ENCODE measurements around the gene ODF2L. TPM values are rescaled to one million over a fixed set of nuclear protein-coding genes. Genes with fewer than 3 reads are reported as not detected.
"Not testable (repeated sequence)": the region's sequence is repeated elsewhere in the genome, so short reads cannot be mapped to it uniquely, and the experiment has no call there.

Gene ODF2L
- total RNA-seq, 1 donor from 2014 or later: 28.2 TPM

GRCh38 chr1:86362807-86363206 is 33.3 kb downstream of the ODF2L start:
- no peak for TF ChIP-seq CTCF (IDR thresholded peaks at IDR 0.05)
- H3K27ac Mint-ChIP-seq (ENCODE audit: unreplicated experiment): no peak overlapping the region
- no peaks in the 10 kb centered on the region for H3K27me3 Mint-ChIP-seq (ENCODE audit: low read depth)
- H3K4me1 Mint-ChIP-seq (ENCODE audit: low read depth): no peaks in the 10 kb centered on the region
- H3K36me3 Mint-ChIP-seq (ENCODE audit: low read depth): peaks cover 12% of the 10 kb centered on the region
- no peak for DNase-seq (ENCODE audit: low spot score)
- H3K4me3 Mint-ChIP-seq (ENCODE audit: unreplicated experiment): no peak overlapping the region
- H3K9me3 Mint-ChIP-seq (ENCODE audit: low read depth): no peaks in the 10 kb centered on the region

- peaks cover 17% of the 10 kb centered on the region for H3K36me3 Mint-ChIP-seq (ENCODE audit: low read depth)
- no peak for DNase-seq (ENCODE audit: low spot score)
- H3K27ac Mint-ChIP-seq (ENCODE audit: unreplicated experiment): no peak overlapping the region
- TF ChIP-seq CTCF (IDR thresholded peaks at IDR 0.05): no peak
- H3K27me3 Mint-ChIP-seq (ENCODE audit: low read depth): no peaks in the 10 kb centered on the region
- H3K4me1 Mint-ChIP-seq (ENCODE audit: low read depth): no peaks in the 10 kb centered on the region
- H3K4me3 Mint-ChIP-seq (ENCODE audit: unreplicated experiment): no peak overlapping the region
- no peaks in the 10 kb centered on the region for H3K9me3 Mint-ChIP-seq (ENCODE audit: low read depth)
Measured at GRCh38 chr1:86357796-86358195, 38.3 kb downstream of the ODF2L start.

DNA sequence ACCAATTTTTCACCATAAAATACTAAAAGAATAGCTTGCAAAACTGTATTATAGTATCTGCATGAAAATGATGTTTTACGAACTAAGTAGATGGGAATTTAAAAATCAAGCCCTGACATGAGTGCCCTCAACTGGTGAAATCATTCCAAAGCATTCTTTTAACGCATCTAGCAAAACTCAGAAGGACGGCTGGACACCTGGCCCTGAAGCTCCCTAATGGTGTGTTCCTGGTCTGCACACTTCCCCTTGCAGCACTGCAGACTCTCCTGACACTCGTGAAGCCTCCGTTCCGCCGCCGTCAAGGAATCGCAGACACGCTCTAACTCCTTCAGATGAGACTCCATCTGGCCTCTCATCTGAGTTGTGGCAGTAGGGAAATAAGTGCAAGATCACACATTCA is 39.9 kb downstream of the ODF2L start:
- no peak for DNase-seq (ENCODE audit: low spot score)
- no peak overlapping the region for H3K4me3 Mint-ChIP-seq (ENCODE audit: unreplicated experiment)
- no peaks in the 10 kb centered on the region for H3K4me1 Mint-ChIP-seq (ENCODE audit: low read depth)
- peak; percentile 70 for TF ChIP-seq CTCF (IDR thresholded peaks at IDR 0.05)
- no peak overlapping the region for H3K27ac Mint-ChIP-seq (ENCODE audit: unreplicated experiment)
- H3K9me3 Mint-ChIP-seq (ENCODE audit: low read depth): peaks cover 4% of the 10 kb centered on the region
- no peaks in the 10 kb centered on the region for H3K27me3 Mint-ChIP-seq (ENCODE audit: low read depth)
- H3K36me3 Mint-ChIP-seq (ENCODE audit: low read depth): peaks cover 21% of the 10 kb centered on the region

DNA sequence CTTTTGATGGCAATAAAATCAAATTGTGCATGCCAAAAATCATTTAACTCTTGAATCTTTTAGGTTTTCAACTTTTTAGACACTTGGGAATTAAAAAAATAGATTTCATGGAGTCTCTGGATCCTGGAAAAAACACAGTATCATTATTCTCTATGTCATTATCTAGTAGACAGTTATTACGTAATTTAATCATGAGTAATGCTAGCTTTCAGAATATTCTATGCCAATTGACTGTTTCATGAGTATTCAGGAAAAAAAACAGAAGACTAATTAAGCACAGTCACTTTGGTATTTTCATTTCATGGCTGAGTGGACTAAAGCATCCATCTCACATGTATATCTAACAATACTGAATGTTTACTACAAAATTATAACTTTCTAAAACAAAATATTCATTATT is 44.0 kb downstream of the ODF2L start:
- no peak for DNase-seq (ENCODE audit: low spot score)
- Mint-ChIP-seq H3K27ac (ENCODE audit: unreplicated experiment) (no peak overlapping the region), H3K9me3 (ENCODE audit: low read depth) (peaks cover 5% of the 10 kb centered on the region), H3K4me1 (ENCODE audit: low read depth) (no peaks in the 10 kb centered on the region), H3K36me3 (ENCODE audit: low read depth) (peaks cover 28% of the 10 kb centered on the region), H3K4me3 (ENCODE audit: unreplicated experiment) (no peak overlapping the region), H3K27me3 (ENCODE audit: low read depth) (no peaks in the 10 kb centered on the region)
- TF ChIP-seq CTCF (IDR thresholded peaks at IDR 0.05): no peak

DNA sequence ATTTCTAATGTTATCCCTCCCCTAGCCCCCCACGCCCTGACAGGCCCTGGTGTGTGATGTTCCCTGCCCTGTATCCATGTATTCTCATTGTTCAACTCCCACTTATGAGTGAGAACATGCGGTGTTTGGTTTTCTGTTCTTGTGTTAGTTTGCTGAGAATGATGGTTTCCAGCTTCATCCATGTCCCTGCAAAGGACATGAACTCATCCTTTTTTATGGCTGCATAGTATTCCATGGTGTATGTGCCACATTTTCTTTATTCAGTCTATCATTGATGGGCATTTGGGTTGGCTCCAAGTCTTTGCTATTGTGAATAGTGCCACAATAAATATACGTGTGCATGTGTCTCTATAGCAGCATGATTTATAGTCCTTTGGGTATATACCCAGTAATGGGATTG is 45.9 kb downstream of the ODF2L start:
- peaks cover 28% of the 10 kb centered on the region for H3K36me3 Mint-ChIP-seq (ENCODE audit: low read depth)
- not testable (repeated sequence) for H3K27ac Mint-ChIP-seq (ENCODE audit: unreplicated experiment); H3K9me3 Mint-ChIP-seq (ENCODE audit: low read depth); DNase-seq (ENCODE audit: low spot score); H3K4me3 Mint-ChIP-seq (ENCODE audit: unreplicated experiment); H3K4me1 Mint-ChIP-seq (ENCODE audit: low read depth); H3K27me3 Mint-ChIP-seq (ENCODE audit: low read depth)

DNA sequence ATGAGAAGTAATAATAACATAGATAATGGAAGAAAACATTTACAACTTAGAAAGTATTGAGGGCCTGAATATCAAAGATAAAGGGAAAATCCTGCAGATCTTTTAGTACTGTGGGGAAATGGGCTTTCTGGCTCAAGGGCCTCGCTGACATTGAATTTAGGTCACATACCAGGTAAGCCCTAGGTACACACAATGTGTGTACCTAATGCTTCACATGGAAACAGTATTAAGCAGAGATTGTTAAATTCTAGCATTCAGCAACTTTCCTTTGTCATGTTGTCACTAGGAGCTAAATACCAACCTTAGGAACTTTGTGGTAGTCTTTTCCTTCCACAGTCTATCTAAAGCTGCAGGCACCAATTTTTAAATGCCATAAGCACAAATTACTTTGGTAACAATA is 49.7 kb downstream of the ODF2L start:
- Mint-ChIP-seq H3K4me3 (ENCODE audit: unreplicated experiment) (no peak overlapping the region), H3K27ac (ENCODE audit: unreplicated experiment) (no peak overlapping the region), H3K4me1 (ENCODE audit: low read depth) (no peaks in the 10 kb centered on the region), H3K27me3 (ENCODE audit: low read depth) (no peaks in the 10 kb centered on the region), H3K9me3 (ENCODE audit: low read depth) (peaks cover 6% of the 10 kb centered on the region), H3K36me3 (ENCODE audit: low read depth) (peaks cover 17% of the 10 kb centered on the region)
- no peak for DNase-seq (ENCODE audit: low spot score)
- no peak for TF ChIP-seq CTCF (IDR thresholded peaks at IDR 0.05)
